ENCODE data around the gene MTHFR.

MTHFR gene

DNA sequence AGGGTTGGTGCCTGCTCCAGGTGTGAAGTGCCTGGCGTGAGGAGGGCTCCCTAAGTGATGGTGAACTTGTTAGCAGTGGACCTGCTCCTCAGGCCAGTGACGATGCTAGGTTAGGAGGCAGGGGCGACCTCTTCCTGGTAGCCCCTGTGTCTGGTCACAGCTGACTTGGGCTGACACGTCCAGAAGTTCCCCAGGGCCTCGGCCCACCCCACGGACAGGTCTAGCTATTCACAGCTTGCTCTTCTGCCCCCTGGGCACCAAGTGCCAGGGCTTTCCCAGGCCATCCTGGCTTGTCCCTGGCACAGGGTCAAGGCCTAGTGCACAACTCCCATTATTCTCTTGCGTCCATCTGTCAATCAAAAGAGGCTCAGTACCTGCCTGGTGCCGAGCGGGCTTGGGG lies 54.7 kb downstream of the MTHFR start:
- DNase-seq, result no peak

DNA sequence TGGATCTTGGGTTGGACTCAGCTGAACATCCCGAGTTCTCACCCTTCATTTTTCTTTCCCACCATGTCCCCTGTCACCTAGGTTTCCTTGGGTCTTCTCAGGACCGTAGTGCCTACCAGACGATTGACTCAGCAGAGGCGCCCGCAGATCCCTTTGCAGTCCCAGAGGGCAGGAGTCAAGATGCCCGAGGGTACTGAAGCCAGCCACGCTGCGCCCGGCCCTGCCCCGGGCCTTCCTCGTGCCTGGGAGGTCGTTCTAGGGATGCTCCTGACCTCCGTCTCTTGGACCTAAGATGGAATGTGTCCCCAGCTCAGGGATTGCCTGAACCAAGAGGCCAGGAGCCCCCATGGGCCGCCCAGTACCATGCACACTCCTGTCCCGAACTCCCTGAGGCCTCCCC lies 55.8 kb downstream of the MTHFR start:
- DNase-seq, result no peak

DNA sequence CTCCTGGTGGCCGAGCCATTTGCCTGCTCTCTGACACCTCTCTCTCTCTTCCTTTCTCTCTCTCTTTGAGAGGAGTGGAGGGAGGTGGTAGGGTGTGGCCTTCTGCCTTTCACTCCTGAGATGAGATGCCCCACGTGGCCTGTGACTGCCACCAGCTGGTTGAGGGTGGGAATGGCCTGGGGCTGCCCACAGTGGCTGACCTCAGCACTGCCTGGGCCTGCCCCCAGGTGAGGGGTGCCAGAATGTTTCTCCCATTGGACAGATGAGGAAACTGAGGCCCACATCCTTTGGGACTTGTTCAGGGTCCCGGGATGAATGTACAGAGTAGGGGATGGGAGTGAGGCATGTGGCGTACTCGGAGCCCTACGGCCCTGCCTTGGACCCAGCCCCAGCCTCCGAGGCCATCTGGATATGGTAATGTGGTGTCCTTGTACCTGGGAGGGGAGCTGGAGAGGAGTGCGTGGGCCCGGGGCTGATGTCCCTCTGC lies 56.5 kb downstream of the MTHFR start:
- DNase-seq, result no peak

DNA sequence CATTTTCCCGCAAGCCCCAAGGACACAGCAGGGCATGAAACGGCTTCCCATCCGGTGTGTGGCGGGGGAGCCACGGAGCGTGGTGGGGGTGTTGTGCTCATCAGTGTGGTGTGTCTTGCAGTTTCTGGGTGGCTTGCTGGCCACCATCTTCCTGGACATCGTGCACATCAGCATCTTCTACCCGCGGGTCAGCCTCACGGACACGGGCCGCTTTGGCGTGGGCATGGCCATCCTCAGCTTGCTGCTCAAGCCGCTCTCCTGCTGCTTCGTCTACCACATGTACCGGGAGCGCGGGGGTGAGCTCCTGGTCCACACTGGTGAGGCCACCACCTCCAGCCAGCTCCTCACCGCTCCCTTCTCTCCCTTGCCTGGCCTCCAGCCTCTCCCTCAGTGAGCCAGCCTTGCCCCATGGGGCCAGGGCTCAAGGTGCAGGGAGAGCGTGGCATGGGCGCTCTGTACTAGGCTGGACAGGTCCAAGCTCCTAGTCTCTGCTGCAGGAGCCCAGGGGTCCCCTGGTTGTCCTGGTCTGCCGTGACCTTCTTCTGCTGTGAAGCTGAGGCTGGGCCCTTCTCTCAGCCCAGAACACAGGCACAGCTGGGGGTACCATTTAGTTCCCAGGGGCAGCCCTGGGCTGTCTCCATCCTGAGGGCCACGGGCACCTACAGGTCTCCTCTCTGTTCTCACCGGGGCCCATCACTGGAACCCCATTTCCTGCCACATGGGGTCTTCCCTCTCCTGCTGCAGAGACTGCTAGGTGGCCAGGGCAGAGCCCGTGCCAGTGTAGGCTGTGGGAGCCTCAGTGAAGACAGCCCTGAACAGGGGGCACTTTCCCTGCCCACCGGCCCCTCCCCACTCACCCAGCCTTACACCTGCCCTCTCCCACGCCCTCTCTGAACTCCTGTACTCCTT lies 57.2 kb downstream of the MTHFR start:
- DNase-seq, result no peak

DNA sequence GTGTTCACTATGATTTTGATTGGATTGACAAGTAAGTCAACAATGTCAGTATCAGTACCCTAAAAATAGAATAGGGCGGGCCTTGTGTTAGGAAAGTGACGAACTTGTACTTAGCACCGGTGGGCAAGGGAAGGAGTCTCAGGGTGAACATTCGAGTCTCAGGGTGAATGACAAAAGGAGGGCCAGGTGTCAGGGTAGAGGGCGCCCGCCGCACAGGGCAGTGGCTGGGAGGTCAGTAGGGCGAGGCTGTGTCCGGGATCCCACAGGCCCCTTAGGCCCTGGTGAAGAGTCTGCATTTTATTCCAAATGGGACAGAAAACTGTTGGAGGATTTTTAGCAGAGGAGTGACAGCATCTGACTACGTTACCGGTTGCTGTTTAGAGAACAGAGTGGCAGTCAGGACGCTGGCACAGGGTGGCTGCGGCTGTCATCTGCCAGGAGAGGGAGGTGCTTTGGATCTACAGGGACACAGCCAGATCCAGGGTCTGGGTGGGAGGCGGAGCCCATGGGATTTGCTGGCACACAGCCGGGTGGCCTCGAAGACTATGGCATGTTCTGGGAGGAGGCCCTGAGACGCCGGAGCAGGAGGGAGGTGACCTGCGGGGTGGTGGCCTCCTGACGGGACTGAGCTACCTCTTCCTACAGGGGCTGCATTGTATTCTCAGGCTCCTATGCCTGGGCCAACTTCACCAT lies 58.8 kb downstream of the MTHFR start:
- no peak for DNase-seq

DNA sequence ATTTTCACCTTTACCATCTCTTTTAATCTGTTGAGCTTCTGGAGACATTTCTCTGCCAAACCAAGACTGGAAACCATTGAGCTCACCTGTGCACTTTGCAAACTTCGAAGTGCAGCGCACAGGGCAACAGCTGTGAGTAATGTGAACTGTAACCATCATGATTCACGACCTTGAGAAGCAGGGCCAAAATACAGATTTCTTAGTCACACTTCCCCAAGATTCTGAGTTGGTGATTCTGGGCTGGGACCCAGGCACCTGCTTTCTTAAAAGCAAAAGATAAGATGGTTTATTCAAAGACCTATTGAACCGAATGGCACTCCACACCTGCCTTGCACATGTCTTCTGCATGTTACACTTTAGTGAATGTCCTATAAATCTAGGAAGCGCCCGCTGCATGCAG lies 59.7 kb downstream of the MTHFR start:
- no peak for DNase-seq

DNA sequence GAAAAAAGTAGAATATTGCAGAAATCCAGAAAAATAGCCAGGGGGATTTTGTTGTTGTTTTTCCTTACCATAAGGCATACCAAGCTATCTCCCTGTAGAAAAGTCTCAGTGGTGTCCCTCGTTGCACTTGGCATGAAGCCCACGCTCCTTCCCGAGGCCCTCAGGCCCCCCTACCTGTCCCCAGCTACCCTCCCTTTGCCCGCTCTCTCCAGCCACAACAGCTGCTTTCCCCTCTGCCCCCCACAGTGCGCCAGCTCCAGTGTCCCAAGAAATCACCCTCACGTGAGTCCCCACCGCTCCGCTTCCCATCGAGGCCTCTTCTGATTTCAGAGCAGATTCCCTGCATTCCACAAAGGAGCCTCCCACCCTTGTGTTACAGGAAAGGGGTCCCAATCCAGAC lies 61.5 kb downstream of the MTHFR start:
- no peak for DNase-seq

DNA sequence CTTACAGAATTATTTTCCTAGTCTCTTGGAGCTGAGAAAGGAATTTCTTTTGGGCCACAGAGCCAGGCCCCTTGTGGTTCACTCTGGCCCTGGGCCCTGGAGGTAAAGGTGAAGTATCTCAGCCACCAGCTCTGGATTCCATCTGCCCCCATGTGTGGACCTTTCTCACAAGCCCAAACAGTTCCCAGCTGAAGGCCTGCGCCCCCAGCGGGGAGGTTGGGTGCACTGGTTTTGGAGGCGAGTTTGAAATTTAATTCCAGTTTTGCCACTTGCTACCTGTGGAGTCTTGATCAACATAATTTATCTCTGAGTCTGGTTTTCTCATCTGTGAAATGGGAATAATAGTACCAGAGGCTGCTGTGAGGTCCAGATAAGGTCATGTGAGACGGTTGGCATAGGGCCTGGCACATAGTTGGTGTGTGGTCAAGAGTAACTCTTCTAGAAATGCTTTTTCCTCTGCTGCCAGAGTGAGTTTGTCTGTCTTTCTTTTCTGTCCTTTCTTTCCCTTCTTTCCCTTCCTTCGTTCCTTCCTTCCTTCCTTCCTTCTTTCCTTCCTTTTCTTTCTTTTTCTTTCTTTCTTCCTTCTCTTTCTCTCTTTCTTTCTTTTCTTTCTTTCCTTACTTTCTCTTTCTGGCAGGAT lies 63.7 kb downstream of the MTHFR start:
- no peak for DNase-seq

DNA sequence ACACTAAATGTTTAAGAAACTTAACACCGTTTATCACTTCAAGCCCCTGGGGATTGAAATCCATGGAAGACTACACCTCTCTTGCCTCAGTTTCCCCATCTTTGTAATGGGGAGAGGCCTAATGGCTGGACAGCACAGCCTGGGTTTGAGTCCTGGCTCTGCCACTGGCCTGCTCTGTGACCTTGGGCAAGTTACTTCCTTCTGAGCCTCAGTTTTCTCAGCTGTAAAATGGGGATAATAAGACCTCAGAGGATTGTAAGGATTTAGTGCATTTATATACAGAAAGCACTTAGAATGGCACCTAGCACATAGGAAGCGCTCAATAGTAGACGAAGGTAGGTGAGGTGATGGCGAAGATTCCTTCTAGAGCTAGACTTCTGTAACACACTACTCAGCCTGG lies 64.3 kb downstream of the MTHFR start:
- DNase-seq, result no peak

DNA sequence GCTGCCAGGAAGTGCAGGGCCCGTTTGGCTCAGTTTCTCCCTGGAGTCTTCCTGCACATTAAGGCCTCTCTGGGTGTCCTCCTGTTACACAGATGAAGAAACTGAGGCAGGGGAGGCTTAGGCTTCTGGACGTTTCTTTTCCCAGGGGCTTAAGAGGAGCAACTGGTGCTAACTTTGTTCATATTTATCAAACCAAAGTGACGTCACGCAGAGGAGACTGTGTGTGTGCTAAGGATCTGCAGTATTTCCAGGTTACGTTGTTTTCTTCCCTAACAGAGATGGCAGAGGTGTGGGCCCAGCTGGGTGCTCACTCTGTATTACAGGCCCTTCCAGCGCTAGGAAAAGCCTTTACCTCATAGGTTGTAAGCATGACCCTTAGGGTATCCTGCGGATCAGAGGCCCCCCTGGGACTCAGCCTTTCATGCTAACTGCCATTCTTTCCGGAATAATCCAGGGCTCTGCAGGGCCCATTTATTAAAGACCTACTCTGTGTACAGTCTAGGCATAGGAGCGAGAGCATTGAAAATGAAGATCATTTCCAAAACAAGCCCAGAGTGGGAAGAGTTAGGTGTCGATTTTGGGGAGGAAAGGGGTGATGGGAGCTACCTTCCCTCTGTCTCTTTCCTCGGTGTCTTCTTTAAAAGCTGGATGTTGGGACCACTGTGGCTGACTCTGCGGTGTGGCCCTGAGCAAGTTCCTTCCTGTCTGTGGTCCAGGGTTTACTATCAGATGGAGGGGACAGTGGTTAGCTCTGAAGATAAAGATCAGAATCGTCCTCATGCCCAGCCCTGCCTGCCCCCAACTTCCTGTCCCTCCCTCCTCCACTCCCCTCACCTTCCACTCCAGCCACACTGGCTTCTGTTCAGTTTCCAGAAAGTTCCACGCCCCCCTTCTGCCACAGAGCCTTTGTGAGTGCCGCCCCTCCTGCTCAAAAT lies 65.2 kb downstream of the MTHFR start:
- DNase-seq, result no peak

DNA sequence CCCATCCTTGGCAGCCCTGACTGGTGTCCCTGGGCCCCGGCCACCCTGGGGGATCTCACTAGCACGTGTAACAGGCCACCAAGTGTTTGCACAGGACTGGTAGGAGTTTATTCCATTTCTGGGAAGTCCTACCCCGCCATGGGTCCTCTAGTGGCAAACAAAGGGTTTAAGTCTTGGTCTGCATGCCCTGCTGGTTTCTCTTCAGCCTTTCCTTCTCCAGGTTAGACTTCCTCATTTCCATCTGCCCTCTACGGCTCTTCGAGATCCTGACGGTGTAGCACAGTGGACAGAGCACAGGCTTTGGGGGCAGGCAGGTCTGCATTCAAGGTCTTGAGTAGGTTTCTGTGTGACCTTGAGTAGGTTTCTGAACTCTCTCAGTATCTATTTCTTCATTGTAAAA lies 67.0 kb downstream of the MTHFR start:
- no peak for DNase-seq

DNA sequence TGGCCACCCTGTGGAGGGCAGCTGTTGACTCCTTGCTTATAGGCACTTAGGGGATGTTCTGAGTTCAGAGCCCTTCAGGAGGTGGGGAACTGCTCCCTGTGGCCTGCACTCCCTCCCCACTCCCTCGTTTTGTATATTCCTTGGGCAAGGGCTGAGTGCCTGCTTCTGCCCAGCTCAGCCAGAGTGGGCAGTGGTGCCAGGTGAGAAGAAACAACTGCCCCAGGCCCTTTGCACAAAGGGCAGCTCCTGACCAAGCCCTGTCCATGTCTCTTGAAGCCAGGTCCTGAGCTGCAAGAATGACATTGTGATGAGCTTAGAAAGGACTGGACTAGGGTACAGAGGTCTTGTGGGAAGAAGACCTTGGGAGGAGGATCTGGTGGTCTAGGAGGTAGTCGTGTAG lies 67.7 kb downstream of the MTHFR start:
- DNase-seq, result no peak

DNA sequence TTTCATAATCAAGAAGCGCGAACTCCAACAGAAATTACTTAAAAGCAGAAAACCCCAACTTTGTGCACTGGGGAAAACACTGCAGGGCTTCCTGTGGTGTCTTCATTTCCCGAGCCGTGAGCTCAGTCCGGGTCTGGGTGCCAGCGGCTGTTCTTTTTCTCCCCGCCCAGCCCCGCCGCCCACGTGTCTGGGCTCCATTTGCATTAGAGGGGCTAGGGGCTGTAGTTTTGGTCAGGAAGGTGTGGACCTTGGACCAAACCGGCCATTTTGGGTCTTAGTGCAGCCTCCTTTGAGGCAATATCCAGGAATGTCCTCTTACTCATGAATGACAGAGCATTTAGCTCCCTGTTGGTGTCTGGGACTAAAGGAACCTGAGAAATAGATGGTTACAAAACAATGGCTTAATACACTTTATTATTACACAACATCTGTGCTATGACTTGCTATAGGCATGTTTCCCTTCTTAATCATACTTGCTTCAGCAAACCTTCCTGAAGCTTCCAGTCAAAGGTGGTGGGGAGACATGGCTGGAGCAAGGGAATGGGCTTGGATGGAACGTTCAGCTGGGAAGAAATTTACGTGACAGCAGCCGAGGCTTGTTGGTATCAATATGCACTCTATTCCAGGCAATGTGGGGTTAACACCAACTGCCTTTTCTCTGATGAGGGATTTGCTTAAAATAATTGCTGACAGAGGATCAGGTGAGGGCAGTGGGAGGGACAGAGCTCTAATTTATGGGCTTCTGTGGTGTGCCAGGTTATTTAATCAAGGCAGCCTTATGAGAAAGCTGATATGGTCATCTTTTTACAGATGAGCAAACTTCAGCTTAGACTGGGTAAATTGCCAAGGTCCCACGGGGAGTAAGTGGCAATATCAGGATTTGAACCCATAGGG lies 68.8 kb downstream of the MTHFR start:
- no peak for DNase-seq

DNA sequence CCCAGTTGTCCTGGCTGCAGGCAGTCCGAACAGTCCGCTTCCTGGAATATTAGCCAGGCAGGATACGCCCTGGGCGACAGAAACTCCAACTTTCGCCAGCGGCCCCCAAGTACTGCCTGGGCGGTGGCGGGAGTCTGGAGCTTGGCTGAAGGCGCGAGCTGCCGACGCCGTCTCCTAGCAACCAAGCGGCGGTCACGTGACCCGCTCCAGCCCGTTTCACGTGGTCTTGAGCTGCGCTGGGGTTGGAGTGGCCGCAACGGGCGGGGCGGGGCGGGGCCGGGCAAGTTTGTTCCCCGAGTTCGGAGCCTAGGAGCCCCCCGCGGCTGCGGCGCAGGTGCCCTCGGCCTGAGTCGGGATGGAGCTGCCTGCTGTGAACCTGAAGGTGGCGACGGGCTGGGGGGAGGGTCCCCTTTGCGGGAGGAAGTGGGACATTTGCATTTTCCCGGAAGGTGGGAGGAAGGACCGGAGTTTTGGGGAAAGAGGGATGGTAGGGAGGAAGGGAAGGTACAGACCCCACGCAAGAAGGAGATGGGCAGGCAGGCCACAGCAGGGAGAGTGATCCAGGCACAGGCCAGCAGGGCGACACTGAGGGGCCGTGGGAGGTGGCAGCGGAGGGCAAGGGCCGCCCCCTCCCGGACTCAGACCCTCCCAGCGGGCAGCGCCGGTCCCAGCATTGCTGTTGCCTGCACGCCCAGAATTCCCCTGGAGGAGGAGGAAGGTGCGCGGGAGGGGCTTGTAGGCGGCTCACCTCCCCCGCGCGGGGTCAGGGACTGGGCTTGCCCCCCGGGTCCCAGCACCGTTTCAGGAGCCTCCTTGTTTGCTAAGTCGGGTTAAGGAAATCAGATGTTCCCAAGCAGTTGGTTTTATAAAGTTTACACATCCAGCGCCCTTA lies 69.7 kb downstream of the MTHFR start, which contains the start of gene AGTRAP:
AGTRAP (plus strand) TSS at position 283 of the 892 bp plus-strand sequence; CDS start at position 356, 73 bp downstream.
- peak; percentile 61 for DNase-seq

Data from NCI-H1048 (cell line).